WTC11 (cell line): ENCODE data around the gene TMPRSS5. TPM values are rescaled to one million over a fixed set of nuclear protein-coding genes. Genes with fewer than 3 reads are reported as not detected.
"Not testable (repeated sequence)": the region's sequence is repeated elsewhere in the genome, so short reads cannot be mapped to it uniquely, and the experiment has no call there.

Source experiments
- ATAC-seq: fragments of 200-7000 bp; cut with Tn5 transposase; 2 replicates; pipeline ENCODE4 v1.10.0; 2021; ENCODE audit warnings: mild to moderate bottlenecking, moderate library complexity
- CTCF ChIA-PET: fragments of 300-600 bp; sonication (Branson Sonifier 250); formaldehyde crosslinking; loops from one replicate; lab custom pipeline; 2021; ENCODE audit warnings: antibody characterized with exemption; lab: Charles Lee
- POLR2A ChIA-PET: fragments of 350-600 bp; sonication (Branson Sonifier 250); formaldehyde crosslinking; loops from one replicate; lab custom pipeline; 2021; ENCODE audit warnings: antibody characterized with exemption; lab: Charles Lee
- DNase-seq: peaks from one replicate; pipeline ENCODE4 v3.0.0; 2021; ENCODE audit warnings: low spot score
- H3K27ac Mint-ChIP-seq: 2 replicates; pipeline ENCODE4 v1.8.0; 2021; ENCODE audit warnings: mixed read lengths
- H3K27me3 Mint-ChIP-seq: 2 replicates; pipeline ENCODE4 v1.8.0; 2021; ENCODE audit warnings: low read depth, mild to moderate bottlenecking, moderate library complexity, mixed read lengths
- H3K36me3 Mint-ChIP-seq: 2 replicates; pipeline ENCODE4 v1.8.0; 2021; ENCODE audit warnings: mixed read lengths
- H3K4me1 Mint-ChIP-seq: 2 replicates; pipeline ENCODE4 v1.8.0; 2022; ENCODE audit warnings: mixed read lengths
- H3K4me3 Mint-ChIP-seq: 2 replicates; pipeline ENCODE4 v1.8.0; 2021; ENCODE audit warnings: mild to moderate bottlenecking, moderate library complexity, mixed read lengths
- H3K9me3 Mint-ChIP-seq: 2 replicates; pipeline ENCODE4 v1.8.0; 2021; ENCODE audit warnings: mixed read lengths
- AR ChIP-seq: fragments of 250-450 bp; sonication (Bioruptor Pico); IDR thresholded peaks from 2 replicates; pipeline ENCODE4 v1.9.0; 2021; ENCODE audit warnings: mild to moderate bottlenecking
- ETV6 ChIP-seq: sonication (generic); formaldehyde crosslinking; IDR thresholded peaks from 2 replicates; pipeline ENCODE4 v1.8.1; 2022; ENCODE audit warnings: mild to moderate bottlenecking, missing genetic modification reagents
- HMGA2 ChIP-seq: fragments of 250-450 bp; sonication (Bioruptor Pico); IDR thresholded peaks from 2 replicates; pipeline ENCODE4 v1.4.0; 2021; ENCODE audit warnings: mild to moderate bottlenecking, moderate library complexity
- NR1H2 ChIP-seq: sonication (generic); formaldehyde crosslinking; IDR thresholded peaks from 2 replicates; pipeline ENCODE4 v1.9.0; 2021; ENCODE audit warnings: mild to moderate bottlenecking, moderate library complexity, missing genetic modification reagents
- PRDM15 ChIP-seq: sonication (generic); formaldehyde crosslinking; IDR thresholded peaks from 2 replicates; pipeline ENCODE4 v1.8.0; 2022; ENCODE audit warnings: missing genetic modification reagents
- SMAD3 ChIP-seq: sonication (generic); formaldehyde crosslinking; IDR thresholded peaks from 2 replicates; pipeline ENCODE4 v1.8.0; 2022; ENCODE audit warnings: missing genetic modification reagents, mild to moderate bottlenecking, borderline replicate concordance
- ZNF219 ChIP-seq: sonication (generic); formaldehyde crosslinking; IDR thresholded peaks from 2 replicates; pipeline ENCODE4 v1.8.0; 2023; ENCODE audit warnings: missing genetic modification reagents, mild to moderate bottlenecking, borderline replicate concordance
- total RNA-seq: library from RNA; stranded (reverse); gene quantifications from 3 replicates; pipeline ENCODE4 v1.2.3, GENCODE V29; 2021

The TMPRSS5 gene
- total RNA-seq, 1 experiment from 2014 or later, result 1.7 TPM

- ChIA-PET CTCF (interaction anchor here (0.6 to 1.2 kb wide), 2 partner anchors 8 to 184 kb away, joined by 3 to 5 read pairs; no protein-coding TSS in a partner anchor), POLR2A (no interaction called here)
- Mint-ChIP-seq H3K4me3 (no peak overlapping the region), H3K27me3 (no peaks in the 10 kb centered on the region), H3K27ac (no peak overlapping the region), H3K36me3 (no peaks in the 10 kb centered on the region; the same call in 1 of the 2 replicates), H3K9me3 (peaks cover 17% of the 10 kb centered on the region), H3K4me1 (peaks cover 6% of the 10 kb centered on the region; the same call in 1 of the 2 replicates)
- ATAC-seq (no peak), DNase-seq (no peak)
- TF ChIP-seq AR (CRISPR knock-in tag), result no peak
- no peak for TF ChIP-seq HMGA2 (CRISPR knock-in tag)
These were observed 16.1 kb upstream of the TMPRSS5 start for GRCh38 chr11:113722221-113722620.

- Mint-ChIP-seq H3K27ac (no peak overlapping the region), H3K4me3 (no peak overlapping the region), H3K36me3 (no peaks in the 10 kb centered on the region; the same call in 1 of the 2 replicates), H3K27me3 (no peaks in the 10 kb centered on the region), H3K9me3 (peaks cover 18% of the 10 kb centered on the region), H3K4me1 (peaks cover 6% of the 10 kb centered on the region; the same call in 1 of the 2 replicates)
- ATAC-seq (no peak), DNase-seq (no peak)
- TF ChIP-seq SMAD3 (CRISPR knock-in tag), result no peak
- CTCF ChIA-PET, result interaction anchor here (0.6 to 1.2 kb wide), 2 partner anchors 9 to 185 kb away, joined by 3 to 5 read pairs; no protein-coding TSS in a partner anchor
- POLR2A ChIA-PET, result no interaction called here
These were observed 15.5 kb upstream of the TMPRSS5 start for GRCh38 chr11:113721462-113722066.

GRCh38 chr11:113720478-113720877 is 14.4 kb upstream of the TMPRSS5 start:
- DNase-seq, ATAC-seq, POLR2A ChIA-PET, H3K27me3 Mint-ChIP-seq, CTCF ChIA-PET, H3K36me3 Mint-ChIP-seq, H3K27ac Mint-ChIP-seq, H3K4me3 Mint-ChIP-seq, H3K4me1 Mint-ChIP-seq: not testable (repeated sequence)
- H3K9me3 Mint-ChIP-seq, result peaks cover 18% of the 10 kb centered on the region

GRCh38 chr11:113715882-113716625 is 9.9 kb upstream of the TMPRSS5 start:
- DNase-seq (no peak), ATAC-seq (no peak)
- no peaks in the 10 kb centered on the region for H3K4me1 Mint-ChIP-seq
- no peaks in the 10 kb centered on the region for H3K27me3 Mint-ChIP-seq
- CTCF ChIA-PET, result interaction anchor here (0.7 to 1.2 kb wide), 2 partner anchors 14 to 176 kb away, joined by 3 to 4 read pairs; no protein-coding TSS in a partner anchor
- no peak overlapping the region for H3K4me3 Mint-ChIP-seq
- H3K36me3 Mint-ChIP-seq, result peaks cover 8% of the 10 kb centered on the region; the same call in 1 of the 2 replicates
- H3K27ac Mint-ChIP-seq, result no peak overlapping the region
- POLR2A ChIA-PET, result no interaction called here
- TF ChIP-seq PRDM15 (CRISPR knock-in tag) (no peak), NR1H2 (CRISPR knock-in tag) (no peak), SMAD3 (CRISPR knock-in tag) (no peak), AR (CRISPR knock-in tag) (no peak), ETV6 (CRISPR knock-in tag) (no peak), ZNF219 (CRISPR knock-in tag) (no peak)
- peaks cover 26% of the 10 kb centered on the region for H3K9me3 Mint-ChIP-seq
